SH-SY5Y (cell line): ENCODE measurements around the gene PEA15.

Source experiments
- GATA2 ChIP-seq: IDR thresholded peaks from 2 replicates; pipeline ENCODE4 v1.6.1; 2011; ENCODE audit warnings: mild to moderate bottlenecking, low read depth, low read length
- GATA3 ChIP-seq: IDR thresholded peaks from 2 replicates; pipeline ENCODE4 v1.6.1; 2011; ENCODE audit warnings: low read depth, mild to moderate bottlenecking, low read length, moderate library complexity

- no peak for TF ChIP-seq GATA3
- TF ChIP-seq GATA2, result no peak
Measured at GRCh38 chr1:160178731-160179130, 26.5 kb upstream of the PEA15 start.
